Duodenal mucosa (tissue), 2 donors: Measurements from ENCODE around the gene PCNP.
"Not testable (repeated sequence)": the region's sequence is repeated elsewhere in the genome, so short reads cannot be mapped to it uniquely, and the experiment has no call there.

Experiments used
- H3K27ac ChIP-seq: one replicate; pipeline ENCODE4 v1.7.0; 2013; ENCODE audit warnings: low read depth, low read length
- H3K27me3 ChIP-seq, 2 donors: one replicate each; pipeline ENCODE4 v1.7.0; 2013; ENCODE audit warnings: low read length in 2 of 2, control low read depth in 1 of 2; ENCODE audit not compliant: insufficient read depth in 2 of 2, control insufficient read depth in 1 of 2
- H3K36me3 ChIP-seq, 2 donors: one replicate each; pipeline ENCODE4 v1.7.0; 2013; ENCODE audit warnings: low read length in 2 of 2, control low read depth in 1 of 2; ENCODE audit not compliant: insufficient read depth in 2 of 2, control insufficient read depth in 1 of 2
- H3K4me1 ChIP-seq, 2 donors: one replicate each; pipeline ENCODE4 v1.7.0; 2013; ENCODE audit warnings: low read length in 2 of 2, control low read depth in 1 of 2; ENCODE audit not compliant: insufficient read depth in 2 of 2, control insufficient read depth in 1 of 2
- H3K4me3 ChIP-seq, 2 donors: one replicate each; pipeline ENCODE4 v1.7.0; 2013; ENCODE audit warnings: low read length in 2 of 2, low read depth in 1 of 2
- H3K9ac ChIP-seq, 2 donors: one replicate each; pipeline ENCODE4 v1.7.0; 2013; ENCODE audit warnings: low read length in 2 of 2, low read depth in 1 of 2
- H3K9me3 ChIP-seq, 2 donors: one replicate each; pipeline ENCODE4 v1.7.0; 2013; ENCODE audit warnings: low read length in 2 of 2, control low read depth in 1 of 2; ENCODE audit not compliant: control insufficient read depth in 1 of 2

The PCNP gene

DNA sequence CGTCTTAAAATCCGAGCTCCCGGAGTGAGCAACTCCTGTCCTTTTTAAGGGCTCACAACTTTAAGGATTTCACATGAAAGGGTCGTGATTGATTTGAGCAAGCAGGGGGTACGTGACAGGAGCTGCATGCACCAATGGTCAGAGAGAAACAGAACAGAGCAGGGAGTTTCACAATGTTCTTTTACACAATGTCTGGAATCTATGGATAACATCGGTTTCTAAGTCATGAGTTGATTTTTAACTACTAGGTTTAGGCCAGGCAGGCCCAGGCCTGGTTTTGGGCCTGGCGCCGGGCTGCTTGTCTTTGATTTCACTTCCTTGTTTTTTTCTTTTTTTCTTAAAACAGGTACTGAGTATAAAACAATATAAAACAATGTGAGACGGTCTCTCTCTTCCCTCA is 39.0 kb downstream of the PCNP start:
- H3K4me1 ChIP-seq, H3K36me3 ChIP-seq, H3K9me3 ChIP-seq, H3K9ac ChIP-seq, H3K27me3 ChIP-seq, H3K27ac ChIP-seq, H3K4me3 ChIP-seq: not testable (repeated sequence)

DNA sequence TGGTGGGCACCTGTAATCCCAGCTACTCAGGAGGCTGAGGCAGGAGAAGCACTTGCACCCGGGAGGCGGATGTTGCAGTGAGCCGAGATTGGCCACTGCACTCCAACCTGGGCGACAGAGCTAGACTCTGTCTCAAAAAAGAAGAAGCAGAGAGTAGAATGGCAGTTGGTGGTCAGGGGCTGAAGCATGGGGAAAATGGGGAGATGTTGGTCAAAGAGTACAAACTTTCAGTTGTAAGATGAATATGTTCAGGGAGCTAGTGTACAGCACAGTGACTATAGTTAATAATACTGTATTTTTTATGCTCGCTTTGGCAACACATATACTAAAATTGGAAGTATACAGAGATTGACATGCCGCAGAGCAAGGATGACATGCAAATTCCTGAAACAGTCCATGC is 41.5 kb downstream of the PCNP start:
- no peak overlapping the region for H3K9ac ChIP-seq
- no peak overlapping the region for H3K4me3 ChIP-seq
- H3K4me1 ChIP-seq = no peaks in the 10 kb centered on the region
- H3K27ac ChIP-seq = no peak overlapping the region
- no peaks in the 10 kb centered on the region for H3K9me3 ChIP-seq
- no peaks in the 10 kb centered on the region for H3K36me3 ChIP-seq
- no peaks in the 10 kb centered on the region for H3K27me3 ChIP-seq

GRCh38 chr3:101617478-101617877 is 43.5 kb downstream of the PCNP start:
- Histone ChIP-seq H3K36me3 (no peaks in the 10 kb centered on the region), H3K27ac (no peak overlapping the region), H3K9me3 (no peaks in the 10 kb centered on the region), H3K4me3 (no peak overlapping the region), H3K4me1 (no peaks in the 10 kb centered on the region), H3K27me3 (no peaks in the 10 kb centered on the region), H3K9ac (no peak overlapping the region)

- Histone ChIP-seq H3K9me3 (no peaks in the 10 kb centered on the region), H3K4me1 (no peaks in the 10 kb centered on the region), H3K27me3 (no peaks in the 10 kb centered on the region), H3K4me3 (no peak overlapping the region), H3K27ac (no peak overlapping the region), H3K36me3 (no peaks in the 10 kb centered on the region), H3K9ac (no peak overlapping the region)
These were observed 44.7 kb downstream of the PCNP start for GRCh38 chr3:101618726-101619125.

DNA sequence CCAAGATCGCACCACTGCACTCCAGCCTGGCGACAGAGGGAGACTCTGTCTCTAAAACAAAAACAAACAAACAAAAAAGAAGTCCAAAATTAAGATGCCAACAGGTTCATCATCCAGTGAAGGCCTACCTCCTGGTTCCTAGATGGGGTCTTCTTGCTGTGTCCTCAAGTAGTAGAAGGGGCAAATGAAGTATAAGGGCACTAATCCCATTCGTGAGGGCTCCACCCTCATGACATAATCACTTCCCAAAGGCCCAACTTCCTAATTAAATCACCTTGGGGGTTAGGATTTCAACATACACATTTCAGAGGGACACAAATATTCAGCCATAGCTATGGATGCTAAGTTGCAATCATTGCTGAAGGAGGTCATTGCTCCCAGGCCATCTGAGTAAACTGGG is 45.8 kb downstream of the PCNP start:
- no peaks in the 10 kb centered on the region for H3K4me1 ChIP-seq

DNA sequence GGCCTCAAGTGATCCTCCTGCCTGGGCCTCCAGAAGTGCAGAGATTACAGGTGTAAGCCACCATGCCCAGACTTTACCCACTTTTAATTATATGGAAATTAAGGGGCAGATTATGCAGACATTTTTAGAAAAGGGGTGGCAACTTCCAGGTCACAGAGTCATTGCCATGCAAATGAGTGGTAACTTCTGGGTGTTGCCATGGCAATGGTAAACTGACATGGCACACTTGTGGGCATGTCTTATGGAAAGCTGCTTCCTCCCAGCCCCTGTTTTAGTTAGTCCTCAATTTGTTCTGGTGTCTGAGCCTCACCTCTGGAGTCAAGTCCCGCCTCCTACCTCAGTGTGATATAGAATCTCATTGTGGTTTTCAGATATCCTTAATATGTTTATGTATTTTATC is 49.7 kb downstream of the PCNP start:
- Histone ChIP-seq H3K4me3 (no peak overlapping the region), H3K27ac (no peak overlapping the region), H3K36me3 (no peaks in the 10 kb centered on the region), H3K9ac (no peak overlapping the region), H3K9me3 (no peaks in the 10 kb centered on the region), H3K27me3 (no peaks in the 10 kb centered on the region), H3K4me1 (no peaks in the 10 kb centered on the region)

More for the DNA sequence above, 45.8 kb downstream of the PCNP start:
- Histone ChIP-seq H3K9me3 (no peaks in the 10 kb centered on the region), H3K36me3 (no peaks in the 10 kb centered on the region), H3K27ac (no peak overlapping the region), H3K4me3 (no peak overlapping the region), H3K9ac (no peak overlapping the region), H3K27me3 (no peaks in the 10 kb centered on the region)

DNA sequence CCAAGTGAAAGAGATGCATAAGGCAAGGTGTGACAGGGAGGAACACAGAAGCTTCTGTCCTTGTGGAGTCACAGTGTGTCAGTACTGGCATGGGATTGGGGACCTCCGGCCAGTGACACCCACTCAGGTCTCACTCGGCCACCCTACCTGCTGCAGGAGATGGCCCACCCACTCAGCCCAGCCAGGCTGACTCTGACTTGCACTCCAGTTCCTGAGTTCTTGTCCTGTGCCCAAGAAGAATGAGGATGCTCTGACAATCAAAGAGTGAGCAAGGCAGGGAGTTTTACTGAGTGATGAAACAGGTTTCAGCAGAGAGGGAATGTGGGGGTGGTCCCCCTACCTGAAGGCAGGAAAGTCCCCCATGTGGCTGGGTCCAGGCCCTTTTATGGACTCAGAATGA is 50.9 kb downstream of the PCNP start:
- no peak overlapping the region for H3K4me3 ChIP-seq
- H3K9ac ChIP-seq = no peak overlapping the region
- H3K27me3 ChIP-seq = no peaks in the 10 kb centered on the region
- no peaks in the 10 kb centered on the region for H3K4me1 ChIP-seq
- no peaks in the 10 kb centered on the region for H3K36me3 ChIP-seq
- no peak overlapping the region for H3K27ac ChIP-seq
- H3K9me3 ChIP-seq = no peaks in the 10 kb centered on the region

DNA sequence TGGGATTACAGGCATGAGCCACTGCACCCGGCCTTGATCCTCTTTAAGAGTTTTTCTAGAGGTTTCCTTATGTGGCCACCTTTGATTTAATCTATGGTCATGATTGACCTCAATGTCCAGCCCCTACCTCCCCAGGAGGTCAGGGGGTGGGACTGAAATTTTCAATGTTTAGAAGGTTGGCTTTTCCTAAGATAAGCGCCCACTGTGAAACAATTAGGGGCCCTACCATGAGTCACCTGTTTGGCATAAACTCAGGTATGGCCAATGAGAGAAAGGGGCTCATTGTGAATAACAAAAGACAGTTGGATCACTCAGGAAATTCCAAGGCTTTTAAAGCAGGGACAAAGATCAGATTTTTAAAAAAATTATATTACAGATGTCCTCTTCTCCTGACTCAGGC is 51.9 kb downstream of the PCNP start:
- Histone ChIP-seq H3K9me3 (no peaks in the 10 kb centered on the region), H3K4me3 (no peak overlapping the region), H3K27me3 (no peaks in the 10 kb centered on the region), H3K27ac (no peak overlapping the region), H3K9ac (no peak overlapping the region), H3K4me1 (no peaks in the 10 kb centered on the region), H3K36me3 (no peaks in the 10 kb centered on the region)

DNA sequence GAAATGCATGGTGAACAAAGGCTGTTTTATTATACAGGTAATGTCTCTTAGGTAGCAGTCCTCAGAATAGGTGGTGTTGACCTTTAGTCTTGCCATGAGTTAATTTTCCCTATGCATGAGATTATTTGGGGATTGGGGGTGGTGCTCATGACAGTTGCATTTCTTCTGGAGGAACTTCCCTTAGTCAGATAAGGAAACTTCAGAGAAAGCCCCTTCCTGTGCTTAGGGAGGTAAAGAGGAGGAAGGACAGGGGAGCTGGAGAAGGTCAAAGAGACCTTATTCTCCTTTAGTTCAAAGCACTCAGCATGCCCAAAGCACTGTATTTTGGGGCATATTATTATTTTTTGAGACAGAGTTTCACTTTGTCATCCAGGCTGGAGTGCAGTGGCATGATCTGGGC is 55.2 kb downstream of the PCNP start:
- Histone ChIP-seq H3K9me3 (no peaks in the 10 kb centered on the region), H3K4me1 (no peaks in the 10 kb centered on the region), H3K27me3 (no peaks in the 10 kb centered on the region), H3K27ac (no peak overlapping the region), H3K9ac (no peak overlapping the region), H3K36me3 (no peaks in the 10 kb centered on the region), H3K4me3 (no peak overlapping the region)

GRCh38 chr3:101631098-101631796 is 57.3 kb downstream of the PCNP start:
- no peaks in the 10 kb centered on the region for H3K27me3 ChIP-seq
- no peaks in the 10 kb centered on the region for H3K4me1 ChIP-seq
- no peak overlapping the region for H3K9ac ChIP-seq
- H3K4me3 ChIP-seq = no peak overlapping the region
- no peak overlapping the region for H3K27ac ChIP-seq
- no peaks in the 10 kb centered on the region for H3K9me3 ChIP-seq
- H3K36me3 ChIP-seq = no peaks in the 10 kb centered on the region

GRCh38 chr3:101631959-101632358 is 58.0 kb downstream of the PCNP start:
- not testable (repeated sequence) for H3K27ac ChIP-seq, H3K4me3 ChIP-seq

More at GRCh38 chr3:101631959-101632358, 58.0 kb downstream of the PCNP start:
- H3K9me3 ChIP-seq, H3K4me1 ChIP-seq, H3K27me3 ChIP-seq, H3K9ac ChIP-seq, H3K36me3 ChIP-seq: not testable (repeated sequence)
